ENCODE data around the gene SCMH1.
A peak's percentile ranks its signal among the peaks of the same experiment; 100 is the strongest.
"Not testable (repeated sequence)": the region's sequence is repeated elsewhere in the genome, so short reads cannot be mapped to it uniquely, and the experiment has no call there.

The SCMH1 gene

GRCh38 chr1:41251120-41251519 is 9.0 kb upstream of the SCMH1 start:
- H3K36me3 ChIP-seq (ENCODE audit: control insufficient read depth in 2 of 2, insufficient read depth in 1 of 2, low read length in 2 of 2); H3K4me3 ChIP-seq (ENCODE audit: low read depth, low read length); POLR2A ChIA-PET; H3K4me1 ChIP-seq (ENCODE audit: control insufficient read depth, insufficient read depth, low read length); H3K9me3 ChIP-seq (ENCODE audit: control insufficient read depth, insufficient read depth, low read depth, low read length); H3K27ac ChIP-seq (ENCODE audit: extremely low read depth, low read depth, low read length): not testable (repeated sequence)
- CTCF ChIA-PET = interaction anchor here (0.7 to 1.8 kb wide), 3 partner anchors 16 to 241 kb away, joined by 3 to 4 read pairs (median 4); no protein-coding TSS in a partner anchor
- TF ChIP-seq ZNF146 (tag by site-specific recombination; IDR thresholded peaks at IDR 0.05) = peak; percentile 27; the same call in 1 of the 2 replicates

GRCh38 chr1:41249319-41249718 is 7.2 kb upstream of the SCMH1 start:
- no peak for TF ChIP-seq ZNF132 (tag by site-specific recombination; IDR thresholded peaks at IDR 0.05; ENCODE audit: borderline replicate concordance)
- 0 out of 2 replicates have a peak, but pooled peaks have one; percentile 14 for TF ChIP-seq ZIC2 (tag by site-specific recombination; IDR thresholded peaks at IDR 0.05)
- TF ChIP-seq GLIS1 (tag by site-specific recombination; IDR thresholded peaks at IDR 0.05) = no peak
- TF ChIP-seq PRDM6 (tag by site-specific recombination; IDR thresholded peaks at IDR 0.05) = peak; percentile 87
- Histone ChIP-seq H3K36me3 (ENCODE audit: control insufficient read depth in 2 of 2, insufficient read depth in 1 of 2, low read length in 2 of 2) (no peaks in the 10 kb centered on the region), H3K27ac (ENCODE audit: extremely low read depth, low read depth, low read length) (no peak overlapping the region), H3K4me1 (ENCODE audit: control insufficient read depth, insufficient read depth, low read length) (peaks cover 9% of the 10 kb centered on the region), H3K4me3 (ENCODE audit: low read depth, low read length) (no peak overlapping the region), H3K9me3 (ENCODE audit: control insufficient read depth, insufficient read depth, low read depth, low read length) (no peaks in the 10 kb centered on the region)
- CTCF ChIA-PET = no interaction called here
- POLR2A ChIA-PET = no interaction called here

GRCh38 chr1:41246568-41246967 is 4.5 kb upstream of the SCMH1 start:
- TF ChIP-seq KLF1 (tag by site-specific recombination; IDR thresholded peaks at IDR 0.05) (no peak), ZFP37 (tag by site-specific recombination; IDR thresholded peaks at IDR 0.05) (no peak), OSR2 (tag by site-specific recombination; IDR thresholded peaks at IDR 0.05) (no peak), PRDM1 (tag by site-specific recombination; IDR thresholded peaks at IDR 0.05) (no peak), ZNF792 (tag by site-specific recombination; IDR thresholded peaks at IDR 0.05) (no peak), PRDM10 (tag by site-specific recombination; IDR thresholded peaks at IDR 0.05) (no peak), ZBTB48 (tag by site-specific recombination; IDR thresholded peaks at IDR 0.05) (no peak), EGR2 (tag by site-specific recombination; IDR thresholded peaks at IDR 0.05; ENCODE audit: low read depth) (no peak), ZNF324 (tag by site-specific recombination; IDR thresholded peaks at IDR 0.05) (no peak), ZNF155 (tag by site-specific recombination; IDR thresholded peaks at IDR 0.05) (no peak), ZNF473 (tag by site-specific recombination; IDR thresholded peaks at IDR 0.05) (no peak)
- H3K9me3 ChIP-seq (ENCODE audit: control insufficient read depth, insufficient read depth, low read depth, low read length) = no peaks in the 10 kb centered on the region
- H3K36me3 ChIP-seq (ENCODE audit: control insufficient read depth in 2 of 2, insufficient read depth in 1 of 2, low read length in 2 of 2) = no peaks in the 10 kb centered on the region
- ChIA-PET POLR2A (no interaction called here), CTCF (no interaction called here)
- no peak overlapping the region for H3K4me3 ChIP-seq (ENCODE audit: low read depth, low read length)
- H3K4me1 ChIP-seq (ENCODE audit: control insufficient read depth, insufficient read depth, low read length) = peaks cover 9% of the 10 kb centered on the region
- H3K27ac ChIP-seq (ENCODE audit: extremely low read depth, low read depth, low read length) = no peak overlapping the region
